HG03045 (cell line): ENCODE data around the gene CDH7.

Experiments
- ATAC-seq: cut with Tn5 transposase; IDR thresholded peaks from one replicate; pipeline ENCODE4 v1.9.1; 2021; ENCODE audit warnings: mild to moderate bottlenecking, moderate library complexity; ENCODE audit not compliant: unreplicated experiment

Gene CDH7

GRCh38 chr18:65750389-65751154 lies at the start of gene CDH7:
CDH7 (plus strand) TSS chr18:65751012; CDS start chr18:65762843, 11,831 bp downstream.
- no peak for ATAC-seq

GRCh38 chr18:65704046-65704445 lies 46.8 kb upstream of the CDH7 start:
- ATAC-seq, result no peak

GRCh38 chr18:65706646-65707045 lies 44.2 kb upstream of the CDH7 start:
- ATAC-seq, result no peak

- no peak for ATAC-seq
Observed at GRCh38 chr18:65711493-65711892, 39.3 kb upstream of the CDH7 start.

GRCh38 chr18:65721619-65722018 lies 29.2 kb upstream of the CDH7 start:
- no peak for ATAC-seq

- no peak for ATAC-seq
Observed at GRCh38 chr18:65725251-65726050, 25.4 kb upstream of the CDH7 start.

- no peak for ATAC-seq
Observed at GRCh38 chr18:65735155-65735554, 15.7 kb upstream of the CDH7 start.

- ATAC-seq, result no peak
Observed at GRCh38 chr18:65737471-65737955, 13.3 kb upstream of the CDH7 start.

GRCh38 chr18:65746936-65747335 lies 3.9 kb upstream of the CDH7 start:
- ATAC-seq, result no peak

- no peak for ATAC-seq
Observed at GRCh38 chr18:65748321-65748720, 2.5 kb upstream of the CDH7 start.

- ATAC-seq, result no peak
Observed at GRCh38 chr18:65749841-65750240, 971 bp upstream of the CDH7 start.

GRCh38 chr18:65751155-65752085 lies 608 bp downstream of the CDH7 start:
- no peak for ATAC-seq

GRCh38 chr18:65752625-65753325 lies 2.0 kb downstream of the CDH7 start:
- ATAC-seq, result no peak

GRCh38 chr18:65753520-65753919 lies 2.7 kb downstream of the CDH7 start:
- ATAC-seq, result no peak

GRCh38 chr18:65754121-65754520 lies 3.3 kb downstream of the CDH7 start:
- ATAC-seq, result no peak

- ATAC-seq, result no peak
Observed at GRCh38 chr18:65755616-65756015, 4.8 kb downstream of the CDH7 start.

- ATAC-seq, result no peak
Observed at GRCh38 chr18:65760457-65760856, 9.6 kb downstream of the CDH7 start.

- ATAC-seq, result no peak
Observed at GRCh38 chr18:65761636-65762295, 11.0 kb downstream of the CDH7 start.

- no peak for ATAC-seq
Observed at GRCh38 chr18:65762556-65762955, 11.7 kb downstream of the CDH7 start.

- no peak for ATAC-seq
Observed at GRCh38 chr18:65767406-65767805, 16.6 kb downstream of the CDH7 start.
